MV-4-11 (cell line): ENCODE data around the gene PSMD6.

Experiments
- DNase-seq: peaks from one replicate; lab custom pipeline; 2025; lab: John Stamatoyannopoulos, UW

The PSMD6 gene

GRCh38 chr3:63977893-63978292 is 45.4 kb downstream of the PSMD6 start:
- peak; percentile 8 for DNase-seq

- no peak for DNase-seq
Measured at GRCh38 chr3:63976872-63977200, 46.5 kb downstream of the PSMD6 start.

GRCh38 chr3:63976161-63976871 is 47.0 kb downstream of the PSMD6 start:
- peak; percentile 87 for DNase-seq

- no peak for DNase-seq
Measured at GRCh38 chr3:63975723-63976122, 47.6 kb downstream of the PSMD6 start.

GRCh38 chr3:63974451-63974850 is 48.8 kb downstream of the PSMD6 start:
- no peak for DNase-seq

- DNase-seq: no peak
Measured at GRCh38 chr3:63973406-63973805, 49.9 kb downstream of the PSMD6 start.

- no peak for DNase-seq
Measured at GRCh38 chr3:63972987-63973386, 50.3 kb downstream of the PSMD6 start.

- no peak for DNase-seq
Measured at GRCh38 chr3:63972196-63972595, 51.1 kb downstream of the PSMD6 start.

- DNase-seq: no peak
Measured at GRCh38 chr3:63970631-63971475, 52.4 kb downstream of the PSMD6 start.

GRCh38 chr3:63969876-63970275 is 53.4 kb downstream of the PSMD6 start:
- DNase-seq: no peak

- DNase-seq: no peak
Measured at GRCh38 chr3:63968612-63969350, 54.5 kb downstream of the PSMD6 start.

GRCh38 chr3:63967675-63968611 is 55.4 kb downstream of the PSMD6 start:
- DNase-seq: peak; percentile 70

GRCh38 chr3:63966871-63967270 is 56.4 kb downstream of the PSMD6 start:
- no peak for DNase-seq

- DNase-seq: peak; percentile 16
Measured at GRCh38 chr3:63966007-63966406, 57.3 kb downstream of the PSMD6 start.

GRCh38 chr3:63964681-63965485 is 58.4 kb downstream of the PSMD6 start:
- peak; percentile 23 for DNase-seq

- DNase-seq: no peak
Measured at GRCh38 chr3:63963496-63963895, 59.8 kb downstream of the PSMD6 start.

- no peak for DNase-seq
Measured at GRCh38 chr3:63961891-63962290, 61.4 kb downstream of the PSMD6 start.
